Thoracic aorta (tissue), 2 donors: ENCODE data around the gene MPZL3. TPM values are rescaled to one million over a fixed set of nuclear protein-coding genes. Genes with fewer than 3 reads are reported as not detected.
A peak's percentile ranks its signal among the peaks of the same experiment; 100 is the strongest.
"Not testable (repeated sequence)": the region's sequence is repeated elsewhere in the genome, so short reads cannot be mapped to it uniquely, and the experiment has no call there.

ENCODE experiments used
- ATAC-seq: fragments of 150-250 bp; one replicate; pipeline ENCODE4 v1.8.0; 2017; ENCODE audit warnings: low read depth; ENCODE audit not compliant: insufficient number of reproducible peaks, low FRiP score
- DNase-seq: peaks from one replicate; pipeline ENCODE4 v3.0.0-alpha.2; 2020; ENCODE audit warnings: low spot score
- H3K27ac ChIP-seq, 2 donors: fragments of 200-600 bp; sonication (generic); 1 replicate in 1 of 2; 2 replicates in 1 of 2; pipeline ENCODE4 v1.5.1; 2016; ENCODE audit warnings: mild to moderate bottlenecking in 2 of 2, moderate library complexity in 2 of 2
- H3K27me3 ChIP-seq: fragments of 200-600 bp; sonication (generic); replicated peaks from 2 replicates; pipeline ENCODE4 v1.6.0; 2016; ENCODE audit warnings: mild to moderate bottlenecking; ENCODE audit not compliant: insufficient read depth
- H3K36me3 ChIP-seq: fragments of 200-600 bp; sonication (generic); one replicate; pipeline ENCODE4 v1.5.1; 2016
- H3K4me1 ChIP-seq, 2 donors: fragments of 200-600 bp; sonication (generic); 1 replicate in 1 of 2; 2 replicates in 1 of 2; pipeline versions ENCODE4 v1.5.1 to v1.6.0; 2016; ENCODE audit warnings: low read depth in 2 of 2, mild to moderate bottlenecking in 1 of 2; ENCODE audit not compliant: control insufficient read depth in 1 of 2
- H3K4me3 ChIP-seq: fragments of 200-600 bp; sonication (generic); 2 replicates; pipeline ENCODE4 v1.5.1; 2016; ENCODE audit warnings: mild to moderate bottlenecking
- H3K9me3 ChIP-seq: fragments of 200-600 bp; sonication (generic); 2 replicates; pipeline ENCODE4 v1.5.1; 2016
- CTCF ChIP-seq: fragments of 200-600 bp; sonication (generic); IDR thresholded peaks from one replicate; pipeline ENCODE4 v1.5.1; 2019; ENCODE audit warnings: antibody characterized with exemption
- total RNA-seq, 2 donors: library from RNA; depleted of rRNA; stranded (reverse); fragments of >200 nt; gene quantifications; one replicate each; pipeline versions ENCODE4 v1.1.0 to v1.2.3, GENCODE V29; 2016

The MPZL3 gene
- total RNA-seq, 2 donors from 2014 or later: 0.41 to 3.2 TPM

GRCh38 chr11:118199135-118199534 is 53.0 kb downstream of the MPZL3 start:
- Histone ChIP-seq H3K9me3 (no peaks in the 10 kb centered on the region), H3K4me3 (no peak overlapping the region), H3K27me3 (no peaks in the 10 kb centered on the region), H3K4me1 (peaks cover 0 to 15% of the 10 kb centered on the region in 2 donors), H3K36me3 (no peaks in the 10 kb centered on the region), H3K27ac (no peak overlapping the region)
- DNase-seq (no peak), ATAC-seq (no peak)
- TF ChIP-seq CTCF: no peak

GRCh38 chr11:118198370-118198769 is 53.8 kb downstream of the MPZL3 start:
- TF ChIP-seq CTCF: peak; percentile 60
- Histone ChIP-seq H3K4me3 (peak overlapping the region; percentile 38), H3K9me3 (no peaks in the 10 kb centered on the region), H3K27me3 (no peaks in the 10 kb centered on the region), H3K36me3 (no peaks in the 10 kb centered on the region), H3K27ac (no peak overlapping the region), H3K4me1 (peaks cover 0 to 15% of the 10 kb centered on the region in 2 donors)
- DNase-seq: peak; percentile 17
- ATAC-seq: no peak

GRCh38 chr11:118194835-118195627 is 57.1 kb downstream of the MPZL3 start:
- ATAC-seq (no peak), DNase-seq (peak; percentile 31)
- Histone ChIP-seq H3K27ac (no peak overlapping the region), H3K4me1 (peaks cover 0 to 15% of the 10 kb centered on the region in 2 donors), H3K9me3 (no peaks in the 10 kb centered on the region), H3K4me3 (no peak overlapping the region), H3K27me3 (no peaks in the 10 kb centered on the region), H3K36me3 (no peaks in the 10 kb centered on the region)
- no peak for TF ChIP-seq CTCF

DNA sequence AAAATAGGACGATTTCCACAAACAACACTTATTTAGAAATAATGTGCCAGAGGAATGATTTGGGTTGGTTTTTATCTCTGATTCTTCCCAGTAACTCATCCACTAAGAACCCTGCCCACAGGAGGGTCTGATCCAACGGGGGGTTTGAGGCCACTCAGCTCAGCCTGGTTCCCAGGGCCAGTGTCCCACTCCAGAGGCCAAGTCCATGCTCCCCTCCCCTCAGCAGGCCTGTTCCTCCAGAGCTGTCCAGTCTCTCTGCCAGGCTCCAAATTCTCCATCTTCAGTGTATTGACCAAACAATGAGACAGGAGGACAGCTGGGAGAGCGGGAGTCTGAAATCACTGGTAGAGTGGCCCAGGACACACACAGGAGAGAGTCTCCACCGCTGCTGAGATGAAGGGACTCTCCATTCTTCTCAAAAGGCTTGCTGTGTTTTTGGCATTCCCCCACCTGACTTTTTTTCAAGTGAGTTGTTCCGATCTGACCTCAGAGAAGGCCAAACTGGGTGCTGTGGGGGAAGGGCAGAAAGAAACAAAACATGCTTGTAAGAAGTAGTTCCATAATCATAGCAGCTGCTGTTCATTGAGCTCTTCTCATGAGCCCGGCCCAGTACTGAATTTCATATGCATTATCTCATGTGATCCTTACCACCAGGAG is 58.1 kb downstream of the MPZL3 start:
- peaks cover 0 to 15% of the 10 kb centered on the region in 2 donors for H3K4me1 ChIP-seq
- no peaks in the 10 kb centered on the region for H3K36me3 ChIP-seq
- ATAC-seq (no peak), DNase-seq (no peak)
- TF ChIP-seq CTCF: no peak
- H3K27me3 ChIP-seq: no peaks in the 10 kb centered on the region
- H3K27ac ChIP-seq: no peak overlapping the region
- no peaks in the 10 kb centered on the region for H3K9me3 ChIP-seq
- no peak overlapping the region for H3K4me3 ChIP-seq

DNA sequence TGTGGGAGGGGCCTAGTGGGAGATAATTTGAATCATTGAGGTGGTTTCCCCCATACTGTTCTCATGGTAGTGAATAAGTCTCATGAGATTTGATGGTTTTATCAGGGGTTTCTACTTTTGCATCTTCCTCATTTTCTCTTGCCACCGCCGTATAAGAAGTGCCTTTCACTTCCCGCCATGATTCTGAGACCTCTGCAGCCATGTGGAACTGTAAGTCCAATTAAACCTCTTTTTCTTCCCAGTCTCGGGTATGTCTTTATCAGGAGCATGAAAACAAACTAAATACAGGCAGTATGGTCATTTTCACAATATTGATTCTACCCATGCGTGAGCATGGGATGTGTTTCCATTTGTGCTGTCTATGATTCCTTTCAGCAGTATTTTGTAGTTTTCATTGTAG is 59.3 kb downstream of the MPZL3 start:
- peaks cover 0 to 15% of the 10 kb centered on the region in 2 donors for H3K4me1 ChIP-seq
- H3K27me3 ChIP-seq, H3K36me3 ChIP-seq, H3K9me3 ChIP-seq, H3K4me3 ChIP-seq, ATAC-seq, DNase-seq, H3K27ac ChIP-seq: not testable (repeated sequence)

DNA sequence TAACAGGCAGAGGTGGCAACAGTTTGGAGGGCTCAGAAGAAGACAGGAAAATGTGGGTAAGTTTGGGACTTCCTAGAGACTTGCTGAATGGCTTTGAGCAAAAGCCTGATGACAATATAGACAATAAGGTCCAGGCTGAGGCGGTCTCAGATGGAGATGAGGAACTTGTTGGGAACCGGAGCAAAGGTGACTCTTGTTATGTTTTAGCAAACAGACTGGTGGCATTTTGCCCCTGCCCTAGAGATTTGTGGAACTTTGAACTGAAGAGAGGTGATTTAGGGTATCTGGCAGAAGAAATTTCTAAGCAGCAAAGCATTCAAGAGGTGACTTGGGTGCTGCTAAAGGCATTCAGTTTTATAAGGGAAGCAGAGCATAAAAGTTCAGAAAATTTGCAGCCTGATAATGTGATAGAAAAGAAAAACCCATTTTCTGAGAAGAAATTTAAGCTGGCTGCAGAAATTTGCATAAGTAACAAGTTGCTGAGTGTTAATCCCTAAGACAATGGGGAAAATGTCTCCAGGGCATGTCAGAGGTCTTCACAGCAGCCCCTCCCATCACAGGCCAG is 61.1 kb downstream of the MPZL3 start:
- peaks cover 0 to 15% of the 10 kb centered on the region in 2 donors for H3K4me1 ChIP-seq
- not testable (repeated sequence) for H3K27me3 ChIP-seq, H3K27ac ChIP-seq, H3K36me3 ChIP-seq, ATAC-seq, H3K4me3 ChIP-seq, DNase-seq, H3K9me3 ChIP-seq
